MM.1S (cell line): Measurements from ENCODE around the gene CADPS.

Source experiments
- EZH2 ChIP-seq: fragments of 300-600 bp; sonication (generic); optimal IDR thresholded peaks from 2 replicates; pipeline ENCODE3; 2017; ENCODE audit warnings: low read depth, mild to moderate bottlenecking, antibody characterized with exemption, low read length, mixed read lengths
- TF ChIP-seq, protein P1 (sequence below): fragments of 300-600 bp; sonication (generic); IDR thresholded peaks from 2 replicates; pipeline ENCODE4 v1.5.1; 2016; ENCODE audit warnings: antibody characterized with exemption, low read length, mixed read lengths

DNA sequence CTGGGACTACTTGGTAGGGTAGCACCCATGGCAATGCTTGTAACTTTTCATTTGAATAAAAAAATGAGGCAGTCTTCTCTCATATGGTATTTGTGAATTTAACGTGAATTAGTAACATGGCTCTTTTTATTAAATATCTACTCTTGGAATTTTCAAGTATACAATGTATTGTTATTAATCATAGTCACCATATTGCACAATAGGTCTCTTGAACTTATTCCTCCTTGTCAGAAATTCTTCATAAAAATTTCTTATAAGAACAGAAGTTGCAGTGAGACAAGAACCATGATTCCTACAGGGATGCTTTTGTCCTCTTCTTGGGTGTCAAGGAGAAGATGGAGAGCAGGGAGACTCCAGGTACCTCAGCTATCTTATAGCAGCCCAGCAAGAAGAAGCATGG, 298.1 kb downstream of the CADPS start:
- TF ChIP-seq, protein P1, sequence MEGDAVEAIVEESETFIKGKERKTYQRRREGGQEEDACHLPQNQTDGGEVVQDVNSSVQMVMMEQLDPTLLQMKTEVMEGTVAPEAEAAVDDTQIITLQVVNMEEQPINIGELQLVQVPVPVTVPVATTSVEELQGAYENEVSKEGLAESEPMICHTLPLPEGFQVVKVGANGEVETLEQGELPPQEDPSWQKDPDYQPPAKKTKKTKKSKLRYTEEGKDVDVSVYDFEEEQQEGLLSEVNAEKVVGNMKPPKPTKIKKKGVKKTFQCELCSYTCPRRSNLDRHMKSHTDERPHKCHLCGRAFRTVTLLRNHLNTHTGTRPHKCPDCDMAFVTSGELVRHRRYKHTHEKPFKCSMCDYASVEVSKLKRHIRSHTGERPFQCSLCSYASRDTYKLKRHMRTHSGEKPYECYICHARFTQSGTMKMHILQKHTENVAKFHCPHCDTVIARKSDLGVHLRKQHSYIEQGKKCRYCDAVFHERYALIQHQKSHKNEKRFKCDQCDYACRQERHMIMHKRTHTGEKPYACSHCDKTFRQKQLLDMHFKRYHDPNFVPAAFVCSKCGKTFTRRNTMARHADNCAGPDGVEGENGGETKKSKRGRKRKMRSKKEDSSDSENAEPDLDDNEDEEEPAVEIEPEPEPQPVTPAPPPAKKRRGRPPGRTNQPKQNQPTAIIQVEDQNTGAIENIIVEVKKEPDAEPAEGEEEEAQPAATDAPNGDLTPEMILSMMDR, result no peak
- no peak for TF ChIP-seq EZH2
